Ovary (tissue), 9 donors: ENCODE data around the gene ELFN1. TPM values are rescaled to one million over a fixed set of nuclear protein-coding genes. Genes with fewer than 3 reads are reported as not detected.
A peak's percentile ranks its signal among the peaks of the same experiment; 100 is the strongest.

ENCODE experiments used
- DNase-seq, 5 donors: peaks; one replicate each; pipeline ENCODE4 v3.0.0-alpha.2; 2019 to 2020
- H3K27ac ChIP-seq, 2 donors: fragments of 200-600 bp; one replicate each; pipeline versions ENCODE4 v1.5.1 to v1.8.0; 2019 to 2022
- H3K27me3 ChIP-seq: fragments of 200-600 bp; one replicate; pipeline ENCODE4 v1.8.0; 2022
- H3K36me3 ChIP-seq: fragments of 200-600 bp; sonication (generic); one replicate; pipeline ENCODE4 v1.5.1; 2019
- H3K4me1 ChIP-seq: one replicate; pipeline ENCODE4 v1.8.1; 2013; ENCODE audit warnings: mild to moderate bottlenecking, moderate library complexity; ENCODE audit not compliant: insufficient read depth
- H3K4me3 ChIP-seq: fragments of 200-600 bp; sonication (generic); one replicate; pipeline ENCODE4 v1.5.1; 2017
- H3K9me3 ChIP-seq, 2 donors: fragments of 200-600 bp in 1 of 2; sonication (generic) in 1 of 2; one replicate each; pipeline versions ENCODE4 v1.5.1 to v1.8.1; 2013 to 2019; ENCODE audit warnings: mild to moderate bottlenecking in 1 of 2, moderate library complexity in 1 of 2
- EP300 ChIP-seq: sonication (generic); formaldehyde crosslinking; IDR thresholded peaks from one replicate; pipeline ENCODE4 v1.6.1; 2017; ENCODE audit warnings: antibody characterized with exemption
- POLR2A ChIP-seq: fragments of 450-650 bp; IDR thresholded peaks from one replicate; pipeline ENCODE4 v1.6.1; 2017; ENCODE audit warnings: antibody characterized with exemption, mild to moderate bottlenecking, moderate library complexity
- WGBS, 3 donors: extraction: QIAGEN DNeasy Blood & Tissue Kit in 1 of 3; methylation state at CpG; one replicate each; pipeline versions ENCODE4 v1.1.5 to v1.1.7; 2013 to 2017; 5-methylcytosine and 5-hydroxymethylcytosine counted together
- intact Hi-C, 4 donors: fragments of 100-400 bp; cut with DNase I; formaldehyde crosslinking; loops; one replicate each; pipeline versions ENCODE4 v1.11.0 to v1.15.1; 2022 to 2023
- polyA plus RNA-seq, 2 donors: library from polyadenylated mRNA; stranded (reverse); fragments of 200-250 nt in 1 of 2; fragments of 350-450 nt in 1 of 2; fragmentation: Illumina TruSeq in 1 of 2; extraction: RNeasy Lipid Tissue Mini Kit (QIAGEN cat#74804) in 1 of 2; gene quantifications; one replicate each; pipeline ENCODE4 v1.2.3, GENCODE V29; 2013 to 2014
- total RNA-seq, 7 donors: library from RNA; depleted of rRNA in 2 of 7; stranded (reverse); fragments of >200 nt in 2 of 7; fragmentation: NEBNext Ultra II Directional in 3 of 7; extraction: Animal tissue kit (Norgen Biotek cat#: 25700) in 3 of 7; gene quantifications; one replicate each; pipeline versions ENCODE4 v1.1.0 to v1.2.4, GENCODE V29; 2016 to 2023
- TF ChIP-seq, protein P1 (sequence below), 3 donors: fragments of 450-650 bp in 2 of 3; fragments of 200-600 bp in 1 of 3; IDR thresholded peaks; one replicate each; pipeline versions ENCODE4 v1.5.1 to v1.8.0; 2016 to 2022; ENCODE audit warnings: antibody characterized with exemption in 3 of 3, mild to moderate bottlenecking in 1 of 3
- donor health status: DM: no; HTN: no; CAD: no; lungs with moderate emphysema.
- donor health status: DM: no; HTN: no; CAD: no.
- donor health status: Bipolar disorder and iron deficiency.
- donor health status: DM: yes; HTN: yes; CAD: no.
- donor health status: DM: no; HTN: no; CAD: no.
- donor health status: DM: yes; HTN: yes; CAD: no.

ELFN1 gene
- total and polyA plus RNA-seq, 9 donors = 0.05 to 1.5 (median 0.60) TPM

DNA sequence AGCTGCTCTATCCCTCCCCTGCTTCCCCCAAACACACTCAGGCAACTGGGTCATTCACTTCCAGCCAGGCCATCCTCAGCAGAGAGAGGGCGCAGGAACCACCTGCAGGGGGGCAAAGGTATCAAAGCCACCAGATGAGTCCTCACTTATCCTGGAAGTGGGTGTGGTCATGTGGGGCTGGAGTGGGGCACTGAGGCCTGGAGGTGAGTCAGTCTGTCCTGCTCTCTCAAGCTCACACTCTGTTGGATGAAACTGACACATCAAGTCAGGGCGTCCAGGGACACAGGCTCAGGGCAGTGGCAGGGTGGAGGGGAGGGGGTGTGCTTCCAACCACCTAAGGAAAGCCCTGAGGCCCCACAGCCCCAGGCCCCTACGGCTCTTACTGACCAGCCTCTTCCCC is 8.0 kb upstream of the ELFN1 start:
- DNase-seq = peak in 3 of 5 donors; percentile 1 to 14 (median 4)
- Histone ChIP-seq H3K27me3 (peaks cover 10% of the 10 kb centered on the region), H3K4me3 (no peak overlapping the region), H3K9me3 (no peaks in the 10 kb centered on the region), H3K27ac (no peak overlapping the region), H3K4me1 (peaks cover 5% of the 10 kb centered on the region), H3K36me3 (no peaks in the 10 kb centered on the region)
- TF ChIP-seq EP300 (no peak), POLR2A (no peak)
- TF ChIP-seq, protein P1, sequence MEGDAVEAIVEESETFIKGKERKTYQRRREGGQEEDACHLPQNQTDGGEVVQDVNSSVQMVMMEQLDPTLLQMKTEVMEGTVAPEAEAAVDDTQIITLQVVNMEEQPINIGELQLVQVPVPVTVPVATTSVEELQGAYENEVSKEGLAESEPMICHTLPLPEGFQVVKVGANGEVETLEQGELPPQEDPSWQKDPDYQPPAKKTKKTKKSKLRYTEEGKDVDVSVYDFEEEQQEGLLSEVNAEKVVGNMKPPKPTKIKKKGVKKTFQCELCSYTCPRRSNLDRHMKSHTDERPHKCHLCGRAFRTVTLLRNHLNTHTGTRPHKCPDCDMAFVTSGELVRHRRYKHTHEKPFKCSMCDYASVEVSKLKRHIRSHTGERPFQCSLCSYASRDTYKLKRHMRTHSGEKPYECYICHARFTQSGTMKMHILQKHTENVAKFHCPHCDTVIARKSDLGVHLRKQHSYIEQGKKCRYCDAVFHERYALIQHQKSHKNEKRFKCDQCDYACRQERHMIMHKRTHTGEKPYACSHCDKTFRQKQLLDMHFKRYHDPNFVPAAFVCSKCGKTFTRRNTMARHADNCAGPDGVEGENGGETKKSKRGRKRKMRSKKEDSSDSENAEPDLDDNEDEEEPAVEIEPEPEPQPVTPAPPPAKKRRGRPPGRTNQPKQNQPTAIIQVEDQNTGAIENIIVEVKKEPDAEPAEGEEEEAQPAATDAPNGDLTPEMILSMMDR (IDR thresholded peaks at IDR 0.05) = no peak
- WGBS, 3 donors = 67 to 85% (median 79%) methylated on average over 3 of the region's 3 CpGs
- intact Hi-C loops = loop anchor here (5.0 to 10.0 kb wide), 4 partner anchors 545 to 685 kb away; no protein-coding TSS in a partner anchor

- peak in 3 of 5 donors; percentile 6 to 23 (median 10) for DNase-seq
- no peaks in the 10 kb centered on the region for H3K9me3 ChIP-seq
- H3K4me3 ChIP-seq = no peak overlapping the region
- TF ChIP-seq EP300 = no peak
- no peak for TF ChIP-seq POLR2A
- TF ChIP-seq, protein P1 (IDR thresholded peaks at IDR 0.05) = no peak
- peaks cover 5% of the 10 kb centered on the region for H3K4me1 ChIP-seq
- 57 to 74% (median 65%) methylated on average over 13 of the region's 13 CpGs for WGBS, 3 donors
- H3K36me3 ChIP-seq = no peaks in the 10 kb centered on the region
- H3K27ac ChIP-seq = no peak overlapping the region
- peaks cover 10% of the 10 kb centered on the region for H3K27me3 ChIP-seq
- intact Hi-C loops = loop anchor here (5.0 to 10.0 kb wide), 4 partner anchors 545 to 685 kb away; no protein-coding TSS in a partner anchor
These were observed 7.3 kb upstream of the ELFN1 start for GRCh38 chr7:1662767-1663166.

GRCh38 chr7:1663223-1663622 is 6.9 kb upstream of the ELFN1 start:
- peaks cover 10% of the 10 kb centered on the region for H3K27me3 ChIP-seq
- H3K9me3 ChIP-seq = no peaks in the 10 kb centered on the region
- H3K27ac ChIP-seq = no peak overlapping the region
- H3K36me3 ChIP-seq = no peaks in the 10 kb centered on the region
- TF ChIP-seq POLR2A (no peak), EP300 (no peak)
- TF ChIP-seq, protein P1 (IDR thresholded peaks at IDR 0.05) = no peak
- DNase-seq = peak; percentile 3 to 22 (median 9)
- 58 to 75% (median 61%) methylated on average over 11 of the region's 11 CpGs for WGBS, 3 donors
- intact Hi-C loops = loop anchor here (5.0 to 10.0 kb wide), 4 partner anchors 544 to 684 kb away; no protein-coding TSS in a partner anchor
- H3K4me1 ChIP-seq = peaks cover 5% of the 10 kb centered on the region
- H3K4me3 ChIP-seq = no peak overlapping the region

GRCh38 chr7:1663857-1664651 is 6.0 kb upstream of the ELFN1 start:
- Histone ChIP-seq H3K27me3 (peaks cover 10% of the 10 kb centered on the region), H3K27ac (no peak overlapping the region), H3K4me3 (peak overlapping the region; percentile 35), H3K36me3 (no peaks in the 10 kb centered on the region), H3K9me3 (no peaks in the 10 kb centered on the region), H3K4me1 (peaks cover 5% of the 10 kb centered on the region)
- 2 to 5% (median 3%) methylated on average over 36 to 55 of the region's 56 CpGs for WGBS, 3 donors
- TF ChIP-seq EP300 = no peak
- TF ChIP-seq, protein P1 (IDR thresholded peaks at IDR 0.05) = no peak
- TF ChIP-seq POLR2A = no peak
- intact Hi-C loops = loop anchor here (5.0 to 10.0 kb wide), 4 partner anchors 543 to 683 kb away; no protein-coding TSS in a partner anchor
- peak in 4 of 5 donors; percentile 5 to 27 (median 17) for DNase-seq
